ENCODE data around the gene SRGN.

The SRGN gene

GRCh38 chr10:69104994-69105790 is 17.3 kb downstream of the SRGN start:
- no peaks in the 10 kb centered on the region for H3K27me3 ChIP-seq (ENCODE audit: insufficient read depth, low read length)
- no peak overlapping the region for H3K4me3 ChIP-seq (ENCODE audit: low read depth, low read length, poor library complexity, severe bottlenecking)
- no peaks in the 10 kb centered on the region for H3K79me2 ChIP-seq (ENCODE audit: insufficient read depth, low read length)
- H3F3A ChIP-seq (ENCODE audit: insufficient read depth, low read length): no peaks in the 10 kb centered on the region
- H4K20me1 ChIP-seq (ENCODE audit: insufficient read depth, low read length): no peaks in the 10 kb centered on the region
- H3K9me3 ChIP-seq (ENCODE audit: low read length): no peaks in the 10 kb centered on the region
- H3K36me3 ChIP-seq (ENCODE audit: insufficient read depth, low read length): no peaks in the 10 kb centered on the region
- H3K4me1 ChIP-seq (ENCODE audit: insufficient read depth, low read length, severe bottlenecking): no peaks in the 10 kb centered on the region
- TF ChIP-seq EZH2 (IDR thresholded peaks at IDR 0.05; ENCODE audit: borderline replicate concordance, low read length) (no peak), CTCF (IDR thresholded peaks at IDR 0.05; ENCODE audit: low read length) (no peak)
- H3K27ac ChIP-seq (ENCODE audit: low read depth, low read length, poor library complexity, severe bottlenecking): no peak overlapping the region
- no peak overlapping the region for H3K4me2 ChIP-seq (ENCODE audit: low read length)
- H3K9ac ChIP-seq (ENCODE audit: low read length): no peak overlapping the region
- no peak overlapping the region for H2AFZ ChIP-seq (ENCODE audit: low read length)
- no peaks in the 10 kb centered on the region for H3K9me2 ChIP-seq (ENCODE audit: low read depth, low read length)

GRCh38 chr10:69107176-69107490 is 19.2 kb downstream of the SRGN start:
- Histone ChIP-seq H2AFZ (ENCODE audit: low read length) (no peak overlapping the region), H3K9me2 (ENCODE audit: low read depth, low read length) (no peaks in the 10 kb centered on the region), H3K9me3 (ENCODE audit: low read length) (no peaks in the 10 kb centered on the region), H3K4me2 (ENCODE audit: low read length) (no peak overlapping the region), H3F3A (ENCODE audit: insufficient read depth, low read length) (no peaks in the 10 kb centered on the region), H3K79me2 (ENCODE audit: insufficient read depth, low read length) (no peaks in the 10 kb centered on the region), H3K27ac (ENCODE audit: low read depth, low read length, poor library complexity, severe bottlenecking) (no peak overlapping the region), H3K27me3 (ENCODE audit: insufficient read depth, low read length) (no peaks in the 10 kb centered on the region), H3K4me1 (ENCODE audit: insufficient read depth, low read length, severe bottlenecking) (no peaks in the 10 kb centered on the region), H3K4me3 (ENCODE audit: low read depth, low read length, poor library complexity, severe bottlenecking) (no peak overlapping the region), H3K9ac (ENCODE audit: low read length) (no peak overlapping the region), H3K36me3 (ENCODE audit: insufficient read depth, low read length) (no peaks in the 10 kb centered on the region), H4K20me1 (ENCODE audit: insufficient read depth, low read length) (no peaks in the 10 kb centered on the region)
- no peak for TF ChIP-seq EZH2 (IDR thresholded peaks at IDR 0.05; ENCODE audit: borderline replicate concordance, low read length)
- TF ChIP-seq CTCF (IDR thresholded peaks at IDR 0.05; ENCODE audit: low read length): no peak

GRCh38 chr10:69107699-69108098 is 19.8 kb downstream of the SRGN start:
- H3K79me2 ChIP-seq (ENCODE audit: insufficient read depth, low read length): no peaks in the 10 kb centered on the region
- H3K4me3 ChIP-seq (ENCODE audit: low read depth, low read length, poor library complexity, severe bottlenecking): no peak overlapping the region
- H3K9ac ChIP-seq (ENCODE audit: low read length): no peak overlapping the region
- no peaks in the 10 kb centered on the region for H3K36me3 ChIP-seq (ENCODE audit: insufficient read depth, low read length)
- no peak for TF ChIP-seq CTCF (IDR thresholded peaks at IDR 0.05; ENCODE audit: low read length)
- TF ChIP-seq EZH2 (IDR thresholded peaks at IDR 0.05; ENCODE audit: borderline replicate concordance, low read length): no peak
- H3F3A ChIP-seq (ENCODE audit: insufficient read depth, low read length): no peaks in the 10 kb centered on the region
- no peaks in the 10 kb centered on the region for H4K20me1 ChIP-seq (ENCODE audit: insufficient read depth, low read length)
- no peaks in the 10 kb centered on the region for H3K9me3 ChIP-seq (ENCODE audit: low read length)
- H3K4me1 ChIP-seq (ENCODE audit: insufficient read depth, low read length, severe bottlenecking): no peaks in the 10 kb centered on the region
- H3K4me2 ChIP-seq (ENCODE audit: low read length): no peak overlapping the region
- no peaks in the 10 kb centered on the region for H3K9me2 ChIP-seq (ENCODE audit: low read depth, low read length)
- no peaks in the 10 kb centered on the region for H3K27me3 ChIP-seq (ENCODE audit: insufficient read depth, low read length)
- H2AFZ ChIP-seq (ENCODE audit: low read length): no peak overlapping the region
- H3K27ac ChIP-seq (ENCODE audit: low read depth, low read length, poor library complexity, severe bottlenecking): no peak overlapping the region
